ENCODE measurements around the gene TUBB. TPM values are rescaled to one million over a fixed set of nuclear protein-coding genes. Genes with fewer than 3 reads are reported as not detected.

TUBB gene
- total RNA-seq, 1 donor from 2014 or later = 913 TPM

DNA sequence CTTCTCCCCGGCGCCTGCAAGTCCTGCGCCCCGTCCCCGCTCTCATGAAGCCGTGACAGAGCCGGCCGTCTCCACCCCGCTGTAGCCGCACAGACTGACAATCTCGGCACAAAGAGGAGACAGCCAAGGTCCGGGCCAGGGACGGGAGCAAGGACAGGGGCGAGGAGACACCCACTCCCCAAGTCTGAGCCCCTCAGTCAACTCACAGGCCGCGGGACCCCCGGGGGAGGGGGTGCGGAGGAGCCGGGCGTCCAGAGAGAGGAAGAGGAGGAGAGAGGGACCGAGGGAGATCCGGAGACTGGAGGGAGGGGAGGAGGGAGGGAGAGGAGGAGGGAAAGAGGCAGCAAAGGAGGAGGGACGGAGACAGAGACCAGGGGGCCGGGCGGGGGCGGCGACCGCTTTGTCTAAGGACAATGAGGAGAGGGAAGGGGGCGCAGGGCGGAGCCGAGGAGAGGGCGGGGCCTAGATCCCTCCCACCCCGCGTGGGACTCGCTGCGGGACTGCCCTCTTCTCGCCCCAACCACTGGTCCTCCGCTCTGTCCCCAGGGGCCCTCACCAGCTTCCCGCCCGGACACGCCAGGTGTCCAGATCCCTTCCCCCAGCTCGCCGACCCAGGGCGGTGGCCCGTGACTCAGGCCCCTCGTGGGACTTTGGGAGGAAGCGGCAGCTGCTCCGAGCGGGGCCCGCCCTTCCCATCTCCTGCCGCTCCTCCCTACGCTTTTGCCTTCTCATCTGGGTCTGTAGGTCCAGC lies 33.1 kb upstream of the TUBB start:
- intact Hi-C loops (cut with micrococcal nuclease) = loop anchor here (1.0 kb wide), 4 partner anchors 8 to 70 kb away; partner anchors contain the start of genes C6orf136, MDC1, MRPS18B and PPP1R10

DNA sequence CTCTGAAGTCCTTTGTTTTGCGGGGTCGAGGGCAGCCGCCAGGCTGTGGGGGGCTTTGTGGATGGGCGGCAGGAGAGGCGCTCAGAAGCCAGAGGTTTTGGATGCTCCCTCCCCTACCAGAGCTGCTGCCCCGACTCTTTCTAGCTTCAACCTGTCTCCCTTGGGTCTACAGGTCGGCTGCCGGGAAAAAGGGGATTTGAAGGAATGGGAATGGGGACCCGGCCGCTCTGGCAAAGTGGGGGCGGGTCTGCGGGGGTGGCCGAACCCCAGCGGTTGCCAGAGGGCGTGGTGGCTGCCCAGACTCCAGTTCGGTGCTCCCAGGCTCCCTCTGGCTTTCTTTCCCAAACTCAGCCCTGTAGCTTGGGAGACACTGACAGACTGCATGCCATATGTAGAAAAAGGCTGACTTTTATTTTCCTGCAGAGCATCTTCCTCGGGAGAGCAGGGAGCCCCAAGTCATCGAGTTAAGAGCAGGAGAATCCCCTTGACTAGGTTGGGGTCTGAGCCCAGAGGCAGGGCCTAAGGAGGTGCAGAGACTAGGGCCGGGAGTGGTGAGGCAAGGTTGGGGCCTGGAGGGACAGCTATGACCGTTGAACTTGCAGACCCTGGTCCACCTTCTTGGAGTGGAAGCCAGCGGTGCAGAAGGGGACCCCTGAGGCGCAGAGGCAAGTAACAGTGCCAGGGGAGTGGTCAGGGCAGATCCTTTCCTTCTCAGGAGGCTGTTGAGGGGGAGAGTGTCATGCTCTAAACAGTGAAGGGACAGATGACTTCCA lies 32.3 kb upstream of the TUBB start:
- intact Hi-C loops (cut with micrococcal nuclease) = loop anchor here (1.0 kb wide), 2 partner anchors 9 to 29 kb away; partner anchors contain the start of gene MDC1

DNA sequence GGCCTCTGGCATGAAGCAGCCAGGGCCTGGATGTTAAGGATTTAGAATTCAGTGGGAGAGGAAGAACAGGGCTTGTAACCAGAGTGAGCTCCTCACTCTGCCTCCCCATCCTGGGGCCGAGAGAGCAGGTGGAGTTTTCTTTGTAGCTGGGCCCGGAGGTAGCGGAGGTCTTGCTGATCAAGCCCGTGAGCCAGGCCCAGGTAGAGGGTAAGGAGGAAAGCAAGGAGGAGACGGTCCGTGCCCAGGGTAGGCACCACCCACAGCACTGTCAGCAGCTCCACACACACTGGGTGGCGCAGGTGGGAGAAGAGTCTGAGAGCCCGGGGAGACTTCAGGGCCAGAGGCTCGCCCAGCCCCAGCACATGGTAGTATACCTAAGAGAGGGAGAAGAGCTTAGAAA lies 31.6 kb upstream of the TUBB start:
- intact Hi-C loops (cut with micrococcal nuclease) = no loop called here

DNA sequence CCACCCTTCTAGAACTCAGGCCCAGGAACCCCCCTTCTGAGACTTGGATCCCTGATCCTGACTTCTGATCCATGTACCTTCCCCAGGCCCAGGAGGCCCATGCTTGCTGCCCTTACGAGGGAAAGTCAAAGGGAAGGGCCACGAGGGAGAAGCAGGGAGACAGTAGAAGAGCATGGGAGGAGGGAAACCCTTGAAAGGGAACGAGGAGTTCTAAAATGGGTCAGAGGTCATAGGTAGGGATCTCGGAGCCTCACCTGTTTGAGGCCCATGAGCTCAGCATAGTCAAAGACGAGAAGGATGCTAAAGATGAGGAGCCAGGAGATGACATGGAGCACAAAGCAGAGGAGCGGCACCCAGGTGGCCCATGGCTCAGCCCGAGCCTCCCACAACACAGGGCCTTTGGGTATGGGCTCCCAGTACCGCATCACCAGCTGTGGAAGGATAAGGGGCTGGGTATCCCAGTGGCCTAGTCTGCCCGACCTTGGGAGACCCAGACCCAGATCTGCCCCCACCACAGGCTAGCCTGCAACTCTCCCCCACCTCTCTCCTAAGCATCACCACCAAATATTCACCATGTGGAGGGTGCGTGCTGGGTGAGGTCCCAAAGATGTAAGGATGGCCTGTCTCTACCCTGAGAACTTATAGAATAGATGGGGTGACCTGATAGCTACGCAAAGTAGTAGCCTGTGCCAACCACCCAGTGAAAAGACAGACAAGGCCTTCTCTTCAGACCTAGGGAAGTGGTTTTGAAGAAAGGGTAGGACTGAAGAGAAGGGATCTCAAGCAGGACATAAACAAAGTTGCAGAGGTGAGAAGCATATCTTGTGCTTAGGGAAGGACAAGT lies 30.9 kb upstream of the TUBB start:
- intact Hi-C loops (cut with micrococcal nuclease) = no loop called here

DNA sequence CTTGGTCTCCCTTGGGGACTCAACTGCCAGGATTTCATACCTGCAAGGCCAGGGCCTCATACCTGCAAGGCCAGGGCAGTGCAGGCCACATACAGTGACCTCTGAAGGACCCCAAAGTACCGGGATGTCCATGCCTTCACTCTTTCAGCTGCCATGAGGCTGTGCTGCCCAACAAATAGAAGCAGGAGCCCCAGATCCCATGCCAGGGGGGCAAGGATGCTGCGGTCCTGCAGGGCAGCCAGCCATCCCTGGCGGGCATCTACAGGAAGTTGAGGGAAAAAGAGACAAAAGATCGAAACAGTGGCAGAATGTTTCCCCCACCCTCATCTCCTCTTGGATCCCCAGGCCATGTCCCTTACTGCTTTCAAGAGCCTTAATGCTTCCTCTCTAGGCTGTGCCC lies 30.2 kb upstream of the TUBB start:
- intact Hi-C loops (cut with micrococcal nuclease) = loop anchor here (1.0 kb wide), 1 partner anchor 8 kb away; no protein-coding TSS in a partner anchor

DNA sequence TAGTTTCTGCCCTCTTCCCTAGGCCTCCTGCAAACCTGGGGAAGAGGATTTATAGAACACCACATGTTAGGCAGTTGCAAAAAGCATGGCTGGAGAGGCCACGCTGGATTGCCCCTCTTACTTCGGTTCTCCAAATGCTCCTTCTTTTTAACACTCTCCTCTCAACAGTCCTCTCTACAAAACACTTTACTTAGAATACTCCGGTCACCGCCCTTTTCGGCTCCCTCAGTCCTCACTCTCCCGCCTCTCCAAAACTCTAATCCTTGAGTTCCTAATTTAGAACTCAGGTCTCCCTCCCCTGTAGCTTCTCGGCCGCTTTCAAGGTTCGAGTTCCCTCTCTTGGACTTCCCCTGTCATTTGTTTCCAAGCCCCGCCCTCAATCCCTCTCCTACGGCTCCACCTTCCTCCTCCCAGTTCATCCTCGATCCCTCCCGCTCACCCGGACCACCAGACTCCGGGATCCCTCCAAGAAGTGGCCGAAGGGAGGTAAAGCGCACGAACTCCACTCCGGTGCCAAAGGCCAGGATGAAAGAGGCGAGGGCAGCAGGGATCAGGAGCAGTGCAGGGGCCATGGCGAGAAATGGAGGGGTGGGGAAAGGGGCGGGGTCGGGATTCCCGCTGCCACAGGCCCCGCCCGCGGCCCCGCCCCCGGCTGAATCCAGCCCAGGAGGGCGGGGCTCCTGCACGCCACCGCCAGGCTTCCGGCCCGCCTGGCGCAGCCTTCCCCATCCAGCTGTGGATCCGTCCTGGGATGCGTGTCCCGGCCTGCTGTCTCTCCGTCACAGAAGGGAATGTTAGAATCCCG lies 29.5 kb upstream of the TUBB start, which contains the start of gene NRM:
Gene NRM (minus strand): TSS at position 582 of the 805 bp plus-strand sequence. CDS start 10 bp downstream, at position 572.
- intact Hi-C loops (cut with micrococcal nuclease) = loop anchor here (1.0 kb wide), 1 partner anchor 8 kb away; no protein-coding TSS in a partner anchor

DNA sequence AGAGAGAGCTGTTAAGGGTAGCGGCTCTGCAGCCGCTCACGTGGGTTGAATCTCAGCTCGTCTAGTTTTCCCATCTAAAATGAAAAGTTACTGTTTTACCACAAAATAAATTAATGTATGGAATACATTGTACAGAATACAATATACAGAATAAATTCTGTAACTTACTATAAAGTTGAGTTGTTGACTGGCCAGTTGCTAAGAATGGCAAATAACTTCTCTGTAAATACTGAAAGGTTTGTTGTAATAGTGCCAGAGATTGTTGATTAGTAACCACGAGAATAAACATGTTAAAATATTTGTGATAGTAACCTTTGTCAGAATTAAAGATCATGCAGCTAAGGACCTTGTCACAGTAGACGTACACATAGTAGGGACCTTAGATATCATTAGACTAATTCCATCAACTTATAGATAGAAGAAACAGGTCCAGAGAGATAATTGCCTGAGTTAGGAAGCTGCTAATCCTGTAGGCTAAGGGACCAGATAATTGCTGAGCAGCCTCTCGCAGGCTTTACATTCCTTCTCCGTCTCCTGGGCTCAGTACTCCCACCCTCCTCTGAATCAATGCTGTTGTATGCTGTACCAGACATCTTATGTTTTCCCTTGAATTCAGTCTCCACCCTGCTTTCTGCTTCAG lies 28.8 kb upstream of the TUBB start:
- intact Hi-C loops (cut with micrococcal nuclease) = no loop called here

DNA sequence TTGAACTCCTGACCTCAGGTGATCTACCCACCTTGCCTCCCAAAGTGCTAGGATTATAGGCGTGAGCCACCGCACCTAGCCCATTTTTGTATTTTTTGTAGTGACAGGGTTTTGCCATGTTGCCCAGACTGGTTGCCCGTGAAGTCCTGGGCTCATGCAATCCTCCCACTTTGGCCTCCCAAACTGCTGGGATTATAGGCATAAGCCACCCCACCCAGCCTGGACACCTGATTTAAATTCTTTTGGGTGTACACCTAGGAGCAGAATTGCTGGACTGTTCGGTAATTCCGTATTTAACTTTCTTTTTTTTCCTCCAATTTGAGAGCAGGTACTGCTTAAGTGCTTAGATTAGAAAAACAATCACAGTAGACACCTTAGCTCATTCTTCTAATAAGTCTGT lies 23.7 kb upstream of the TUBB start:
- intact Hi-C loops (cut with micrococcal nuclease) = no loop called here

DNA sequence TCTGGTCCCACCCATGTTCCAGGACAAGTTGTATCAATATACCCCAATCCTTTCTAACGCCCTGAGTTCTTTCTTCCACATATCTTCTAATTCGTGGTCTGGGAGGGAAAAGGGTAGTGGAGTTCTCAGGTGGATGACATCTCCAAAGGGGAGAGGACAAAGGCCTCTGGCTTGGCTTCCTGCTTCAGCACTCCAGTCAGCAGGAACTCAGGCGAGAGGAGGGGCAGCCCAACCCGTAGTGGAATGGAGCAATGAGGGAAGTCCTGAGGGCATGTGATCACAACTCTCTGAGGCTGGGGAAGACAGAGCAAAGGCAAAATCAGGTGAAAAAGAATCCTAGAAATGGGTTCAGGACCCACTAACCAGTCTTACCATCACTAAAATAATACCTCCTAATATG lies 19.8 kb upstream of the TUBB start:
- intact Hi-C loops (cut with micrococcal nuclease) = no loop called here

DNA sequence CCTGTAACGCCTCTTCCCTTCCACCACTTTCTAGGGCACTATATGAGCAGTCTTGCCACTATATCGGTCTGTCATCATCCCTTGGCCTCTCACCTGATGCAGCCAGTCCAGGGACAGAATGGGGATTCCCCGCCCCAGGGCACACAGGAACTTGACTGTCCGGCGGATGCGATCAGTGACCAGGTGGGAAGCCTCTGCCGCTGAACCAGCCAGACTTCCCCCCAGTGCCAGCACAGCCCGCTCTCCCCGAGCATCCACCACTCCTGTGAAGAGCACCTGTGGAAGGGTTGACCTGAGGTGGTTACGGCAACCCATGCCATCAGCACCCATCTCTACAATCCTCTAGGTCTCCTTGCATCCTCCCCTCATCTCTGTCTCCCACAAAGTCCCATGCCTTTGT lies 17.1 kb upstream of the TUBB start:
- intact Hi-C loops (cut with micrococcal nuclease) = no loop called here

DNA sequence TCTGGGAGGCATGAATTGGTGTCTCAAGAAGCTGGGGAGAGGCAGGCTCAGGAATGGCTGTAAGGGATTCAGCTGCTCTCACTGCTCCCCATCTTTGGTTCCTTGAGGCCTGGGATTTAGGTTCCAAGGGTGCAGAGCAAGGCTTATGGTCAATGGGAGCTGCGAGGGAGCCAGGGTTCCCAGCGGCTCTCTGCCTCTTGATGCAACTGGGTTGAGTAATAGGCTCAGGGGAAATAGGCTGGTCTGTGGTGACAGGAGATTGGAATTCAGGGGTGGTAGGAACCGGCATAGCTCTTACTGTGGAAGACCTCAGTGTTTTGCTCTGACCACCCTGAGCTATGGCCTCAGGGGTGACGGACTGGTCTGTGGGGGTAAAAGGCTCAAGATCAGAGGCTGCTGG lies 16.3 kb upstream of the TUBB start:
- intact Hi-C loops (cut with micrococcal nuclease) = no loop called here

DNA sequence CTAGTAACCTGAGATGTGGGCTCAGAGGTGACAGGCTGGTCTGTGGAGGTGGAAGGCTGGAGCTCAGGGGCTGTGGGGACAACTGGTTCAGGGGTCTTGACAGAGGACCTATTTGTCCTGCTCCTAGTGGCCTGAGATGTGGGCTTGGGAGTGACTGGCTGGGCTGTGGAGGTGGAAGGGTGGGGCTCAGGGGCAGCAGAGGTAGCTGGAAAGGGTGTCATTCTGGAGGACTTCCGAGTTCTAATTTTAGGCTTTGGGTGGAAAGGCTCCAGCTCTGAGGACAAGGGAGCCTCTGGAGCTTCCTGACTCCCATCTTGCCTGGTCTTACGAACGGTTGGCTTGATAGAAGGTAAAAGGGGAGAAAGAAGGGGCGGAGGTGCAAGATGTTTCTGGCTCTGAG lies 14.5 kb upstream of the TUBB start:
- intact Hi-C loops (cut with micrococcal nuclease) = no loop called here

DNA sequence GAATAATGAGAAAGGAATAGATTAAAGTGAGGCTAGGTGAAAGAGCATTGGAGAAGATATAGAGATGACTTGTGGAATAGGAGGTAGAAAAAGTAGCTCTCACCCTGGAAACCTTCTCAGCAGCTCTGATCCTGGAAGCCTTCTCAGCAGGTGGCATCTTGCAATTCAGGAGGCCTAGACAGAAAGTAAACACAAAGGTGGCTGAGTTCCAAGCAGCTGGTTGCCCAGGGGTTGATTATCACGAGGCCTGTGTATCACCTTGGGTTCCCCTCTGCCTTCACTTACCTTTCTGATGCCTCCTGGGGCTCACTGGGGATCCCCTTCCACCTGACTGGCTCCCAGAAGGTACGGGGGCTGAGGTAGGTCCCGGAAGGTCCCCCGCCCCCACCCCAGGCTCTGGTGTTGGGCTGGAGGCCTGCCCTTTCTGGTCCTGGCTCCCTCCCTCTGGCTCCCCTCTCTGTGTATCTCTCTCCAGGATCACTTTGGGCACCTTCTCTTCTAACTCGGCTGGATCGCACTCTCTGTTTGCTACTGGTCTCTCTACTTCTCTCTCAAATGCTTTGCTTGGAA lies 12.8 kb upstream of the TUBB start:
- intact Hi-C loops (cut with micrococcal nuclease) = no loop called here

DNA sequence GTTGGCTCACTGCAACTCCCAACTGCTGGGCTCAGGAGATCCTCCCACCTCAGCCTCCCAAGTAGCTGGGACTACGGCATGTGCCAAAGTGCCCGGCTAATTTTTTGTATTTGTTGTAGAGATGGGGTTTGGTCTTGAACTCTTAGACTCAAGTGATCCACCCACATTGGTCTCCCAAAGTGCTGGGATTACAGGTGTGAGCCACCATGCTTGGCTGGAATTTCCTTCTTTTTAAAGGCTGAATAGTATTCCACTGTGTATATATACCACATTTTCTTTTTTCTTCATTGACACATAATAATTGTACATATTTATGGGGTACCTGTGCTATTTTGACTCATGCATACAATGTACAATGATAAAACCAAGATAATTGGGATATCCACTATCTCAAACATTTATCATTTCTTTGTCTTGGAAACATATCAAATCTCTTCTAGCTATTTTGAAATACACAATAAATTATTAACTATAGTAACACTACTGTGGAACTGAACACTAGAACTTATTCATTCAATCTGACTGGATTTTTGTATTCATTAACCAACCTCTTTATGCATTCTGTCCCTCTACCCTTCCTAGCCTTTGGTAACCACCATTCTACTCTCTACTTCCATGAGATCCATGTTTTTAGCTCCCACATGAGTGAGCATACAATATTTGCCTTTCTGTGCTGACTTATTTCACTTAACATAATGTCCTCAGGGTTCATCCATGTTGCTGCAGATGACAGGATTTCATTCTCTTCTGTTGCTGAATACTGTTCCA lies 10.9 kb upstream of the TUBB start:
- intact Hi-C loops (cut with micrococcal nuclease) = no loop called here

DNA sequence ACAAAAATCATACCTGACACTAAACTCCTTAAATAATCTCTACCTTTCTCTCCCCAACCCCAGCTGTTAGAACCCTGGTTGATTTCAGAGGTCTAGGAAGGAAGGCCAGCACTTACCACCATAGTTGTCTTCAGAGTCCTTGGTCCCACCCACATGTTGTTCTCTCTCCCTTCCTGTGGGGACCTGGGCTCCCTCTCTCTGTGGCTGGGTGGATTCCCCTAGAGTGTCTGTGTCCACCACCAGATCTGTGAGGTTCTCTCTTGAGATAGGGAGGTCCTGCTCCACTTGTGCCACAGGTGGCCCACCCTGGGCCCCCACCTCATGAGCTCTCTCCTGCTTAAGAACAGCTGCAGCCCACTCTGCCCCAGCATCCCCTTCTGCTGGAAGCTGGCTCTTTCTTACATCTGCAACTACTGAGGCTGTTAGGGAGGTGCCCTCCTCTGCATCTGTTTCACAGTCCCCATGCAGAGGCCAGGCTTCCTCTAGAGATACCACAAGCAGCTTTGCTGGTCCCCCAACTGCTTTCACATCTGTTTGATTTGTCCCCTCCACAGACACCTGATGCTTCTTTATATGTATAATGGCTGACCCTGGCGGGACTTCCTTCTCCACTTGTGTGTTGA lies 8.3 kb upstream of the TUBB start:
- intact Hi-C loops (cut with micrococcal nuclease) = no loop called here

DNA sequence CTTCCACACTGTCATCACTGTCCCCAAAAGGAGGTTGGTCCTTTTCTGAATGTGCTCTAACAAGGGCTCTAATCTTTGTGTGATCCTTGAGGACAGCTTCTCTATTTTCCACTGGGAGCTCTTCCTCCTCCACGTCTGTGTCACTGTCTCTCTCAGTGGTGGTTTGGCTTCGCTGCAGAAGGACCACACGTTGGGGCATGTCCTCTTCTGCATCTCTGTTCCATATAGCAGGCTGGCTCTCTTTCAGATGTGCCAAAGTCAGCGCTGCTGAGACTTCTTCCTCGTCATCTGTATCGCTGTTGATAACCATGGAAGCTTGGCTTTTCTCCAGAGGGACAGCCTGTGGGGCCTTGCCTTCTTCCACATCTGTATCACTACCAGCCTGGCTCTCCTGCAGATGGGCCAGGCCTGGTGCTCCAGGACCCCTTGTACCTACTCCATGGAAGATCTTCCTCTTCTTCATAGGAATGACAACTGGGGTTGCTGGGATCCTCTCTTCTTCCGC lies 7.7 kb upstream of the TUBB start:
- intact Hi-C loops (cut with micrococcal nuclease) = no loop called here

DNA sequence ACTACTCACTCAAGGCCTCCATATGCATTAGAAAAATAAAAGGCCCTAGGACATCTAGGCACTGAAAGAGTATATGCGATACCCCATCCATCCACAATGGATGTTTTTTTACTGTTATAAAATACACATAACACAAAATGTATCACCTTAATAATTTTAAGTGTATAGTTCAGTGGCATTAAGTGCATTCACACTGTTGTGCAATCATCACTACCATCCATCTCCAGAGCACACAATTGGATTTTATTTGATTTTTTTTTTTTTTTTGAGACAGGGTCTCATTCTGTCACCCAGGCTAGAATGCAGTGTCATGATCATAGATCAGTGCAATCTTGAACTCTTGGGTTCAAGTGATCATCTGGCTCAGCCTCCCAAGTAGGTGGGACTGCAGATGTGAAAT lies 5.9 kb upstream of the TUBB start:
- intact Hi-C loops (cut with micrococcal nuclease) = no loop called here

DNA sequence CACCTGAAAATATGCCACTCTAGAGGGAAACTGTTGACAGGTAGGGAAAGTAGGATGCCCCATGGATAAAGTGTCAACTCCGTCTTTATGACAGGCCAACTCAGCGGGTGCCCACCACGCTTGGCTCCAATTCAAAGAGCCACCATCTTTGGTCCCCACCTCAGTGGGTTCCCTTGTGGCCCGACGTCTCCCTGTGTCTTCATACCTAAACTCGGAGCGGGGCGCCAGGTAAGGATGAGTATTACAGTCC lies 3.3 kb upstream of the TUBB start:
- intact Hi-C loops (cut with micrococcal nuclease) = loop anchor here (1.0 to 5.0 kb wide), 14 partner anchors 30 to 1461 kb away; partner anchors contain the start of genes ABCF1, ATAT1, C6orf136 and CSNK2B
